GM12892 (cell line): ENCODE measurements around the gene SMYD3.

Experiments used
- POLR2A ChIP-seq: IDR thresholded peaks from 2 replicates; pipeline ENCODE4 v1.6.1; 2011; ENCODE audit warnings: low read depth, low read length, control low read depth
- POLR2AphosphoS5 ChIP-seq: IDR thresholded peaks from 2 replicates; pipeline ENCODE4 v1.6.1; 2011; ENCODE audit warnings: low read depth, low read length, control low read depth
- TAF1 ChIP-seq: IDR thresholded peaks from 2 replicates; pipeline ENCODE4 v1.6.1; 2011; ENCODE audit warnings: low read depth, mild to moderate bottlenecking, control low read depth, low read length, borderline replicate concordance

DNA sequence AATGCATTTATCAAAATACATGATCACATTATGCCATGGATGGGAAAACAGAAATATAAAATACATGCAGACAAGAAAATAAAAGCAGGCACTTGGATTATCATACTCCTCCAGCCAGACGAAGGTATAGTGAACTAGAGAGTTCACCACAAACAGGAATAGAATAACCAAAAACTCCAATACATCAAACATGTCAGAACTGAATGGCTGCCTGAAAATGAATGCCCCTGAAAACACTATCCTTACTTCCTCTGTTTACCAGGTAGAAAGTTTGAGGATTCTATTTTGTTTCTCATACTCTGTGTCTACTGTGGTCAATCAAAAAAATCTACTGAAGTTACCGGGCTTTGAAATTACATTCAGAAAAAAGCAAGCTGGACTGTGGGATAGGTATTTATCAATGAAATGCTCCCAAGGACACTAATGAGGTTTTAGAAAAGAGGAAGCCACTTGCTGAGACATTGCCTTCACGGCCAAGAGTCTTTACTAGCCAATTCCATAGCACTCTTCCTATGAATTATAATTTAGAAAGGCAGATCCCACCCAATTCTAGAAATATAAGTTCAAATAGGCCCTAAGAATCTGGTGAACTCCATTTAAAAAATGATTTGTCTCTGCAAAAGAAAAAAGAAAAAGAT, 197.7 kb downstream of the SMYD3 start:
- no peak for TF ChIP-seq POLR2AphosphoS5
- no peak for TF ChIP-seq POLR2A
- TF ChIP-seq TAF1 = no peak
